Glutamatergic neuron (in vitro differentiated cells): ENCODE measurements around the gene HTD2. TPM values are rescaled to one million over a fixed set of nuclear protein-coding genes. Genes with fewer than 3 reads are reported as not detected.
"Not testable (repeated sequence)": the region's sequence is repeated elsewhere in the genome, so short reads cannot be mapped to it uniquely, and the experiment has no call there.

Experiments used
- DNase-seq: peaks from one replicate; pipeline ENCODE4 v3.0.0; 2022
- H3K27ac Mint-ChIP-seq: one replicate; pipeline ENCODE4 v1.8.0; 2020; ENCODE audit warnings: mild to moderate bottlenecking, mixed read lengths, inconsistent platforms; ENCODE audit not compliant: unreplicated experiment
- H3K27me3 Mint-ChIP-seq: one replicate; pipeline ENCODE4 v1.8.0; 2020; ENCODE audit warnings: mild to moderate bottlenecking, moderate library complexity, mixed read lengths, inconsistent platforms; ENCODE audit not compliant: unreplicated experiment
- H3K36me3 Mint-ChIP-seq: one replicate; pipeline ENCODE4 v1.8.0; 2020; ENCODE audit warnings: mild to moderate bottlenecking, mixed read lengths, inconsistent platforms; ENCODE audit not compliant: unreplicated experiment
- H3K4me1 Mint-ChIP-seq: one replicate; pipeline ENCODE4 v1.8.0; 2020; ENCODE audit warnings: mild to moderate bottlenecking, low read depth, mixed read lengths, inconsistent platforms; ENCODE audit not compliant: unreplicated experiment
- H3K4me3 Mint-ChIP-seq: one replicate; pipeline ENCODE4 v1.8.0; 2020; ENCODE audit warnings: mild to moderate bottlenecking, mixed read lengths, inconsistent platforms; ENCODE audit not compliant: unreplicated experiment
- H3K9me3 Mint-ChIP-seq: one replicate; pipeline ENCODE4 v1.8.0; 2020; ENCODE audit warnings: mild to moderate bottlenecking, moderate library complexity, mixed read lengths, inconsistent platforms; ENCODE audit not compliant: unreplicated experiment
- CTCF ChIP-seq: fragments of 200-600 bp; sonication (generic); IDR thresholded peaks from one replicate; pipeline ENCODE4 v1.5.0; 2021; ENCODE audit not compliant: partially characterized antibody, unreplicated experiment
- total RNA-seq: library from RNA; stranded (reverse); fragmentation: NEBNext Ultra II Directional; extraction: Animal tissue kit (Norgen Biotek cat#: 25700); gene quantifications from one replicate; pipeline ENCODE4 v1.2.1, GENCODE V29; 2021; ENCODE audit not compliant: unreplicated experiment

HTD2 gene
- total RNA-seq, 1 donor from 2014 or later, result 7.4 TPM

- H3K27ac Mint-ChIP-seq, result no peak overlapping the region
- peaks cover 8% of the 10 kb centered on the region for H3K9me3 Mint-ChIP-seq
- H3K27me3 Mint-ChIP-seq, result peaks cover 2% of the 10 kb centered on the region
- DNase-seq, result no peak
- TF ChIP-seq CTCF, result no peak
- H3K4me3 Mint-ChIP-seq, result no peak overlapping the region
- no peaks in the 10 kb centered on the region for H3K4me1 Mint-ChIP-seq
- H3K36me3 Mint-ChIP-seq, result peaks cover 46% of the 10 kb centered on the region
Observed at GRCh38 chr3:58285334-58285733, 21.0 kb upstream of the HTD2 start.

- H3K9me3 Mint-ChIP-seq, result peaks cover 9% of the 10 kb centered on the region
- peaks cover 5% of the 10 kb centered on the region for H3K27me3 Mint-ChIP-seq
- no peaks in the 10 kb centered on the region for H3K4me1 Mint-ChIP-seq
- no peak overlapping the region for H3K27ac Mint-ChIP-seq
- DNase-seq, result no peak
- no peak overlapping the region for H3K4me3 Mint-ChIP-seq
- H3K36me3 Mint-ChIP-seq, result peaks cover 40% of the 10 kb centered on the region
- no peak for TF ChIP-seq CTCF
Observed at GRCh38 chr3:58287354-58287753, 19.0 kb upstream of the HTD2 start.

- no peak for TF ChIP-seq CTCF
- peaks cover 7% of the 10 kb centered on the region for H3K27me3 Mint-ChIP-seq
- no peak overlapping the region for H3K4me3 Mint-ChIP-seq
- H3K27ac Mint-ChIP-seq, result peak overlapping the region; percentile 14
- H3K9me3 Mint-ChIP-seq, result peaks cover 9% of the 10 kb centered on the region
- peaks cover 39% of the 10 kb centered on the region for H3K36me3 Mint-ChIP-seq
- H3K4me1 Mint-ChIP-seq, result no peaks in the 10 kb centered on the region
- DNase-seq, result no peak
Observed at GRCh38 chr3:58288011-58288728, 18.1 kb upstream of the HTD2 start.

- H3K4me1 Mint-ChIP-seq, H3K27ac Mint-ChIP-seq, DNase-seq: not testable (repeated sequence)
Observed at GRCh38 chr3:58288964-58289613, 17.2 kb upstream of the HTD2 start.

GRCh38 chr3:58290446-58290845 is 15.9 kb upstream of the HTD2 start:
- not testable (repeated sequence) for DNase-seq, H3K4me1 Mint-ChIP-seq, H3K4me3 Mint-ChIP-seq, H3K27ac Mint-ChIP-seq, H3K9me3 Mint-ChIP-seq, H3K27me3 Mint-ChIP-seq
- H3K36me3 Mint-ChIP-seq, result peaks cover 35% of the 10 kb centered on the region

More at GRCh38 chr3:58288964-58289613, 17.2 kb upstream of the HTD2 start:
- peaks cover 39% of the 10 kb centered on the region for H3K36me3 Mint-ChIP-seq
- H3K27me3 Mint-ChIP-seq, H3K9me3 Mint-ChIP-seq, H3K4me3 Mint-ChIP-seq: not testable (repeated sequence)
